CD4-positive, alpha-beta T cell treated with Interleukin-17A for 4 hours (primary cell): ENCODE measurements around the gene UCK1.

Experiments used
- DNase-seq: peaks from one replicate; pipeline ENCODE4 v3.0.0-alpha.2; 2020; ENCODE audit warnings: mixed read lengths

Gene UCK1

DNA sequence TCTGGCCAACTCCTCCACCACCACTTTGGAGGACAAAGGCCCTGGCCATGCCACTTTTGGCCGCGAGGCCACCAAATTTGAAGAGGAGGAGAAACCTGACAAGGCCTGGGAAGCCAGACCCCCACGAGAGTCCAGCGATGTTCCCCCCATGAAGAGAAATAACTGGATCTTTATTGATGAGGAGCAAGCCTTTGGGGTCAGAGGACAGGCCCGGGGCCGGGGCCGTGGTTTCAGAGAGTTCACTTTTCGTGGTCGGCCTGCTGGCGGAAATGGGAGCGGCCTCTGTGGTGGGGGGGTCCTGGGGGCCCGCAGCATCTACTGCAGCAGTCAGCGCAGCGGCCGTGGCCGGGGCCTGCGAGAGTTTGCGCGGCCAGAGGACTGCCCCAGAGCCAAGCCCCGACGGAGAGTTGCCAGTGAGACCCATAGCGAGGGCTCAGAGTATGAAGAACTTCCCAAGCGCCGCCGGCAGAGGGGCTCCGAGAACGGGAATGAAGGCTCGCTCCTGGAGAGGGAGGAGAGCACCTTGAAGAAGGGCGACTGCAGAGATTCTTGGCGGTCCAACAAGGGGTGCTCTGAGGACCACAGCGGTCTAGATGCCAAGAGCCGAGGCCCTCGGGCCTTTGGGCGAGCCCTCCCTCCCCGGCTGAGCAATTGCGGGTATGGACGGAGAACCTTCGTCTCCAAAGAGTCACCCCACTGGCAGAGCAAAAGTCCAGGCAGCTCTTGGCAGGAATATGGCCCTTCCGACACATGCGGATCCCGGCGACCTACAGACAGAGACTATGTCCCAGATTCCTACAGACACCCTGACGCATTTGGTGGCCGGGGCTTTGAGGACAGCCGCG, 55.7 kb downstream of the UCK1 start:
- no peak for DNase-seq

DNA sequence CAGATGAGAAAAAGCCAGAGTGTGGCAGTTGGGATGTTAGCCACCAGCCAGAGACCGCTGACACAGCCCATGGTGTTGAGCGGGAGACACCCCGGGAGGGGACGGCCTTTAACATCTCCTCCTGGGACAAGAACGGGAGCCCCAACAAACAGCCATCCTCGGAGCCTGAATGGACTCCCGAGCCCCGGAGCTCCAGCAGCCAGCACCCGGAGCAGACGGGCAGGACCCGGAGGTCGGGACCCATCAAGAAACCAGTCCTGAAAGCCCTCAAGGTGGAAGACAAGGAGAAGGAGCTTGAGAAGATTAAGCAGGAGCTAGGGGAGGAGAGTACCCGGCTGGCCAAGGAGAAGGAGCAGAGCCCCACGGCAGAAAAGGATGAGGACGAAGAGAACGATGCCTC, 56.4 kb downstream of the UCK1 start:
- DNase-seq: no peak

DNA sequence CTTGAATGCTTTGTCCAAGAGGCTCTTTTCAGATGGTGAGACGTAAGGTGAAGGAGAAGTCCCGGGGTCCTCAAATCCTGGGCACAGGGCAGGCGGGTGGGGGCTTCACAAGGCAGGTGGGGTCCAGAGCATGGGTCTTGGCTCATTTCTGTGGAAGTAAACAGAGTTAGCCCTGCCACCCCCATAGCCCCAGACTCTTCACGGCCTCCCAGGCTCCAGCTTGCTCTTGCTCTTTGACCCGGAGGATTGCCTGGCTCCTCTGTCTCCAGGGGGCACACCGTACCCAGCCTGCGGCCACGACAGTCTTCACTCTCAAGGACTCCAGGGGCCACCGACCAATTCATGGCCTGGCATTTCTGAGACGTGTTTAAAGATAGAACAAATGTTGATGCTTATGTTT, 57.2 kb downstream of the UCK1 start:
- no peak for DNase-seq
